Spleen (tissue), 11 donors: ENCODE results near the gene PUS10. TPM values are rescaled to one million over a fixed set of nuclear protein-coding genes. Genes with fewer than 3 reads are reported as not detected.
A peak's percentile ranks its signal among the peaks of the same experiment; 100 is the strongest.

Source experiments
- DNase-seq: peaks from one replicate; pipeline ENCODE4 v3.0.0-alpha.2; 2020
- H3K27ac ChIP-seq, 8 donors: fragments of 200-600 bp; sonication (generic) in 7 of 8; 1 replicate in 4 of 8; 2 replicates in 4 of 8; pipeline versions ENCODE4 v1.5.0 to v1.8.0; 2016 to 2021; ENCODE audit warnings: inconsistent platforms in 4 of 8, mild to moderate bottlenecking in 4 of 8, moderate library complexity in 1 of 8
- H3K27me3 ChIP-seq, 7 donors: fragments of 200-600 bp; sonication (generic) in 6 of 7; replicated peaks in 1 of 7; 1 replicate in 4 of 7; 2 replicates in 3 of 7; pipeline versions ENCODE4 v1.5.0 to v1.8.0; 2016 to 2021; ENCODE audit warnings: inconsistent platforms in 3 of 7, mild to moderate bottlenecking in 1 of 7
- H3K36me3 ChIP-seq, 6 donors: fragments of 200-600 bp; sonication (generic) in 5 of 6; 1 replicate in 4 of 6; 2 replicates in 2 of 6; pipeline versions ENCODE4 v1.5.0 to v1.8.0; 2016 to 2021; ENCODE audit warnings: inconsistent platforms in 2 of 6
- H3K4me1 ChIP-seq, 6 donors: fragments of 200-600 bp; sonication (generic) in 5 of 6; 1 replicate in 3 of 6; 2 replicates in 3 of 6; pipeline versions ENCODE4 v1.5.0 to v1.8.0; 2016 to 2021; ENCODE audit warnings: inconsistent platforms in 3 of 6
- H3K4me3 ChIP-seq, 8 donors: fragments of 200-600 bp; sonication (generic) in 7 of 8; 1 replicate in 4 of 8; 2 replicates in 4 of 8; pipeline versions ENCODE4 v1.5.0 to v1.8.0; 2016 to 2021; ENCODE audit warnings: inconsistent platforms in 4 of 8, mild to moderate bottlenecking in 4 of 8, moderate library complexity in 2 of 8
- H3K9me3 ChIP-seq, 8 donors: fragments of 200-600 bp; sonication (generic) in 7 of 8; 1 replicate in 4 of 8; 2 replicates in 4 of 8; pipeline versions ENCODE4 v1.5.0 to v1.8.0; 2016 to 2021; ENCODE audit warnings: inconsistent platforms in 4 of 8
- CTCF ChIP-seq, 11 experiments: fragments of 200-600 bp in 7 of 11; fragments of 450-650 bp in 4 of 11; sonication (generic) in 4 of 11; IDR thresholded peaks in 8 of 11; conservative IDR thresholded peaks in 3 of 11; 1 replicate in 7 of 11; 2 replicates in 4 of 11; pipeline versions ENCODE4 v1.4.0 to v1.8.0; 2016 to 2021; ENCODE audit warnings: antibody characterized with exemption in 11 of 11, inconsistent platforms in 4 of 11, mild to moderate bottlenecking in 1 of 11
- POLR2A ChIP-seq, 3 donors: fragments of 450-650 bp; IDR thresholded peaks; one replicate each; pipeline ENCODE4 v1.5.1; 2017; ENCODE audit warnings: antibody characterized with exemption in 3 of 3, mild to moderate bottlenecking in 1 of 3
- POLR2AphosphoS5 ChIP-seq, 3 donors: sonication (generic); formaldehyde crosslinking; IDR thresholded peaks; one replicate each; pipeline ENCODE4 v1.5.1; 2017; ENCODE audit warnings: antibody characterized with exemption in 3 of 3
- WGBS, 5 donors: extraction: QIAGEN DNeasy Blood & Tissue Kit in 3 of 5; methylation state at CpG; one replicate each; pipeline versions ENCODE4 v1.1.5 to v1.1.7; 2013 to 2018; 5-methylcytosine and 5-hydroxymethylcytosine counted together
- intact Hi-C: fragments of 100-400 bp; cut with DNase I; formaldehyde crosslinking; loops from one replicate; pipeline ENCODE4 v1.15.0; 2023; ENCODE audit warnings: low total_unique reads
- polyA plus RNA-seq, 3 donors: library from polyadenylated mRNA; stranded (reverse); fragments of 200-250 nt; gene quantifications; one replicate each; pipeline ENCODE4 v1.2.1, GENCODE V29; 2013
- total RNA-seq, 7 donors: library from RNA; depleted of rRNA in 3 of 7; stranded (reverse); fragments of >200 nt in 3 of 7; fragmentation: NEBNext Ultra II Directional in 4 of 7; extraction: Animal tissue kit (Norgen Biotek cat#: 25700) in 4 of 7; gene quantifications; one replicate each; pipeline versions ENCODE4 v1.1.0 to v1.2.1, GENCODE V29; 2016 to 2021
- donor health status: healthy with polysubstance abuse.
- donor health status: DM: no; HTN: no; CAD: no; lungs with moderate emphysema.
- donor health status: DM: no; HTN: no; CAD: no.
- donor health status: Bipolar disorder and iron deficiency.
- donor health status: healthy.
- donor health status: DM: no; HTN: no; CAD: no.
- donor health status: DM: yes; HTN: yes; CAD: no.

Gene PUS10
- total and polyA plus RNA-seq, 10 donors: 3.5 to 12.6 (median 6.4) TPM

- H3K4me3 ChIP-seq: no peak overlapping the region
- H3K27ac ChIP-seq: no peak overlapping the region
- H3K4me1 ChIP-seq: peaks cover 0 to 24% (median 7%) of the 10 kb centered on the region in 6 donors
- intact Hi-C loops: no loop called here
- H3K36me3 ChIP-seq: peaks cover 0 to 44% (median 3%) of the 10 kb centered on the region in 6 donors
- H3K27me3 ChIP-seq: no peaks in the 10 kb centered on the region
- TF ChIP-seq CTCF (IDR thresholded peaks at IDR 0.05 in 8 of 11, conservative IDR thresholded peaks at IDR 0.05 in 3 of 11) (no peak), POLR2AphosphoS5 (IDR thresholded peaks at IDR 0.05) (no peak), POLR2A (IDR thresholded peaks at IDR 0.05) (no peak)
- no peaks in the 10 kb centered on the region for H3K9me3 ChIP-seq
- WGBS, 5 donors: 63 to 75% (median 68%) methylated on average over 2 of the region's 2 CpGs
- DNase-seq: no peak
Observed at GRCh38 chr2:60939622-60940021, 78.4 kb downstream of the PUS10 start.

GRCh38 chr2:60938301-60938700 is 79.8 kb downstream of the PUS10 start:
- intact Hi-C loops: no loop called here
- Histone ChIP-seq H3K27ac (no peak overlapping the region), H3K4me1 (peaks cover 7 to 37% (median 18%) of the 10 kb centered on the region in 6 donors), H3K36me3 (peaks cover 0 to 36% (median 3%) of the 10 kb centered on the region in 6 donors), H3K4me3 (no peak overlapping the region), H3K27me3 (no peaks in the 10 kb centered on the region), H3K9me3 (no peaks in the 10 kb centered on the region)
- 96 to 99% (median 96%) methylated on average over 7 of the region's 7 CpGs for WGBS, 5 donors
- DNase-seq: no peak
- TF ChIP-seq POLR2A (IDR thresholded peaks at IDR 0.05) (no peak), POLR2AphosphoS5 (IDR thresholded peaks at IDR 0.05) (no peak), CTCF (IDR thresholded peaks at IDR 0.05 in 8 of 11, conservative IDR thresholded peaks at IDR 0.05 in 3 of 11) (no peak)

GRCh38 chr2:60936757-60937156 is 81.3 kb downstream of the PUS10 start:
- H3K9me3 ChIP-seq: no peaks in the 10 kb centered on the region
- WGBS, 5 donors: 56 to 81% (median 74%) methylated on average over 4 to 5 of the region's 5 CpGs

More at GRCh38 chr2:60936757-60937156, 81.3 kb downstream of the PUS10 start:
- Histone ChIP-seq H3K27ac (peak overlapping the region in 3 of 8 donors; percentile 34 to 62 (median 49)), H3K36me3 (peaks cover 0 to 46% (median 6%) of the 10 kb centered on the region in 6 donors), H3K27me3 (no peaks in the 10 kb centered on the region), H3K4me1 (peaks cover 7 to 43% (median 19%) of the 10 kb centered on the region in 6 donors), H3K4me3 (no peak overlapping the region)
- no peak for TF ChIP-seq CTCF (IDR thresholded peaks at IDR 0.05 in 8 of 11, conservative IDR thresholded peaks at IDR 0.05 in 3 of 11)
- no peak for TF ChIP-seq POLR2AphosphoS5 (IDR thresholded peaks at IDR 0.05)
- TF ChIP-seq POLR2A (IDR thresholded peaks at IDR 0.05): no peak
- no peak for DNase-seq
- intact Hi-C loops: no loop called here
